Fibroblast of skin of scalp (primary cell): ENCODE measurements around the gene DSG3. TPM values are rescaled to one million over a fixed set of nuclear protein-coding genes. Genes with fewer than 3 reads are reported as not detected.

Source experiments
- DNase-seq: peaks from one replicate; pipeline ENCODE4 v3.0.0-alpha.2; 2013
- polyA plus RNA-seq, 2 experiments: library from polyadenylated mRNA; unstranded; fragments of 120-200 nt; gene quantifications; one replicate each; pipeline ENCODE4 v1.2.1, GENCODE V29; 2013; ENCODE audit not compliant: insufficient read length in 2 of 2

Gene DSG3
- polyA plus RNA-seq (2013, experiment 1 of 2; ENCODE audit: insufficient read length), result not detected
- polyA plus RNA-seq (2013, experiment 2 of 2; ENCODE audit: insufficient read length), result 0.04 TPM

- no peak for DNase-seq
Measured at GRCh38 chr18:31447530-31448191, at the start of gene DSG3. TSS of gene DSG3 (plus strand) at chr18:31447741. CDS start at chr18:31447878, 137 bp downstream.

DNA sequence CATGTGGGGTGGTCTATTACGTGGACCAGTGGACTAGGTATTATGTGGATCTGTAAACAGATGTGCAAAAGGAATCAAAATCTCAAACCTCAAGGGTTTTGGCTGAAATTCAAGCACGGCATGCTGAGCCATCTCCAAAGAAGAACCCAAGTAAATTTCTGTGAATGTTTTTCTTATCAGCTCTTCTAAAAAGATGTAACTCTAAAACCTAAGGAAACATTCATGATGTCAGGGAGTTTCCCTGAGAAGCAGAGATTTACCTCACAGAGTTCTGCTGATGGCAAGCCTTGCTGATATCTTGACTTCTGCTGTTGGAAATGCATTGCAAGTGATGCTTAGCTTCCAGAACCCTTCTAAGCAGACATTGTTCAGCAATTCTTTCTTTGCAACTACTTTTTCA lies 49.4 kb upstream of the DSG3 start:
- no peak for DNase-seq

DNA sequence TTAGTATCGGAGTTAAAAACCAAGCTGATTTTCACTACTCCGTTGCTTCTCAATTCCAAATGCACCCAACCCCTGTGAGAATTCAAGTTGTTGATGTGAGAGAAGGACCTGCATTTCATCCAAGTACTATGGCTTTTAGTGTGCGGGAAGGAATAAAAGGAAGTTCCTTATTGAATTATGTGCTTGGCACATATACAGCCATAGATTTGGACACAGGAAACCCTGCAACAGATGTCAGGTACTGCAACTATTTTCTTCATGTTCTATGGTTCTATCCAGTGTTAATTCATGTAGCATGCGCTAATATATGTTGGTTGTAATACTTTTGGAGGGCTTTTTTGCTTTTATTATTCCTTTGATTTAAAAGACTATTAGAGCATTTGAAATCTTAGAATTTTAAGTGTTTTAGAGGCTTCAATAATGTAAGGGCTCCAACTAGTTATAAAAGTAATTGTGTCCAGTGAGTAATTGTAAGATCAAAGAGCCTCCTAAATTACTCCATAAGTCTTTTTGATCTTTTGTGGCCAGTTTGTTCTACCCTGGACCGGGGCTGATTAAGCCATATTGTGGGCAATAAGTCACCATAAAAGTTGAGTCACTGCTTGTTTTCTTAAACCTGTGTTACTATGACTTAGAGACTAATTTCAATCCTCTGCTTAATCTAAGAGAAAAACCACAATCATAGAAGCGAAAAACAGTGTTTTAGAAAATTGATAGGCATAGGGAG lies 48.1 kb upstream of the DSG3 start:
- DNase-seq, result no peak

DNA sequence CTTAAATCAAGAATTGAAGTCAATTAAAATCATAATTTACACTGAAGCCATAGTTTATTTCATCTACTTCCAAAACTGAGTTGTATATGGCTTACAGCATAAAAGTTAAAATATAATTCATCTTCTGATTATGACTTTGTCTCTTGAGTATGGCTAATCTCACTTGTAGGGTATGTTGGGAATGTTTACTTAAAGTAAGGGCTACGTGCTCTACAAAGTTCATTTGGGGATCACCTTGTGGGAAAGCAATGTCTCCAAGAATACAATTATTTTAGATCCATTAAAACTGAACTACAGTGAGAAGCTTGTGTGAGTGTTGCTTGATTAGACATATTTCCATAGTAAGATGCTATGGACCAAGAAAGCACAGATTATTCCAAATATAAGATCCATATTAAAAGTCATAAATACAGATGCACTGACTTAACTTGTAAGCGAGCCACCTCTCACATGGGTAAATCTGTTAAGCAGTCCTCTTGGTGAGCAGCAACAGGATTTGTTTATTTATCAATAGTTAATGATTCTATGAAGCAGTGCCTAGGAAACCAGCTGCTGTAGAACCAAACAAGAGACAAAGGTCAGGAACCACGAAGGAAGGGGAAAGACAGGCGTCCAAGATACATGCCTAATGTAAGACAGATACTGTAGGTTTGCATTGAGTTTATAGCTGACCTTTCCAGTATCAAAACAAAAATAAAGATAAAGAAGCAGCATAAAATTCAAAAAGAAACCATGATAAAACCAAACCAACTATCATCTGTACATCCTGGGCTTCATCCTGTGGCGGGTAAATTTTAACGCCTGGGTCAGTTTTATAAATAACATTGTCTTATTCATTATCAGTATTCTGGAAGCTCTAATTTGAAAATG lies 46.1 kb upstream of the DSG3 start:
- DNase-seq, result no peak

- no peak for DNase-seq
Measured at GRCh38 chr18:31402026-31402373, 45.5 kb upstream of the DSG3 start.

- no peak for DNase-seq
Measured at GRCh38 chr18:31403409-31403808, 44.1 kb upstream of the DSG3 start.

- no peak for DNase-seq
Measured at GRCh38 chr18:31407649-31408048, 39.9 kb upstream of the DSG3 start.

DNA sequence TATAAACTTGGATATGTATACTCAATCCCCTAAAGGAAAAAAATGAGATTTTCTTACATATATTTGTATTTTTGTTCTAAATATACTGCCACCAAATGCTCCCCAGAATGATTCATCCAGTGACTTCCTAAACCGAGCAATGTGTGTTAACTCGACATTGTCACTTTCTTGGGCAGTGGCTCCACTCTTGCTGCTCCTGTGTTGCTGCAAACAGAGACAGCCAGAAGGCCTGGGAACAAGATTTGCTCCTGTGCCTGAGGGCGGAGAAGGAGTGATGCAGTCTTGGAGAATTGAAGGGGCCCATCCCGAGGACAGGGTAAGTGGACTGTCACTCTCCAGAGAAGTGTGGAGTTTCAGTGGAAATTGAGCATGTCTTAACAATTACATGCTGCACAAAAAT lies 38.3 kb upstream of the DSG3 start:
- no peak for DNase-seq

- DNase-seq, result no peak
Measured at GRCh38 chr18:31410716-31411483, 36.6 kb upstream of the DSG3 start.

DNA sequence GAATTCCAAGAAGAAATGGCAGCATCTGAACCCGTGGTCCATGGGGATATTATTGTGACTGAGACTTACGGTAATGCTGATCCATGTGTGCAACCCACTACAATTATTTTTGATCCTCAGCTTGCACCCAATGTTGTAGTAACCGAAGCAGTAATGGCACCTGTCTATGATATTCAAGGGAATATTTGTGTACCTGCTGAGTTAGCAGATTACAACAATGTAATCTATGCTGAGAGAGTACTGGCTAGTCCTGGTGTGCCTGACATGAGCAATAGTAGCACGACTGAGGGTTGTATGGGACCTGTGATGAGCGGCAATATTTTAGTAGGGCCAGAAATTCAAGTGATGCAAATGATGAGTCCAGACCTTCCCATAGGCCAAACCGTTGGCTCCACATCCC lies 34.4 kb upstream of the DSG3 start:
- DNase-seq, result no peak

DNA sequence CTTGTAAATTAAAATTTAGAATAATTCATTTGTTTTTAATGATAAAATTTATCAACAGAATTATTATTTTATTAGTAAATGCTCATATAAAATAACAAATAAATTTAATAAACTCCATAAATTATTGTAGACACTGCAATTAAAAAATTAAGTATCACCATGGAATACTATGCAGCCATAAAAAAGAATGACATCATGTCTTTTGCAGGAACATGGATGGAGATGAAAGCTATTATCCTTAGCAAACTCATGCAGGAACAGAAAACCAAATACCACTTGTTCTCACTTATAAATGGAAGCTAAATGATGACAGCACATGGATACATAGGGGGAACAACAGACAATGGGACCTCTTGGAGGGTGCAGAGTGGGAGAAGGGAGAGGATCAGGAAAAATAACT lies 29.7 kb upstream of the DSG3 start:
- no peak for DNase-seq

DNA sequence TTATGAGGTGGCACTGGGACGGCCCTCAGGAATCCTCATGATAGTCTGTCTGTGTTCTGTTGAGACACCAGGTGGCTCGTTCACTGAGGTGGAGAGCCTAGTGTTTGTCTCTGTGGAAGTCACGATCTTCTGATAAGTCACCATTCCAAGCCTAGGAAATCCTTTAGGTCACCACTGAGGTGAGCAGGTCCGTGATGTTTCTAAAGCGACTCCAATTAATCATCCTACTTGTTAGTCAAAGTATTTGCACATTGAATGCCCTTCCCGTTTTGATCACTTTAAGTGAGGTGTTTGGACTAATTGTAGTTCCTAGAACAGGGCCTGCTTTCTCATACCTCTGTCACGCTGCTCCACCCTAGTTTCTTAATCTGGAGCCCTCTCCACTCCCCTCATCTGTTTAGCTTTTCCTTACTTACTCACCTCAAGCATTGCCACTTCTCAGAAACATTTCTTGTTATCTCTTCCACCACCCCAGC lies 28.0 kb upstream of the DSG3 start:
- no peak for DNase-seq

DNA sequence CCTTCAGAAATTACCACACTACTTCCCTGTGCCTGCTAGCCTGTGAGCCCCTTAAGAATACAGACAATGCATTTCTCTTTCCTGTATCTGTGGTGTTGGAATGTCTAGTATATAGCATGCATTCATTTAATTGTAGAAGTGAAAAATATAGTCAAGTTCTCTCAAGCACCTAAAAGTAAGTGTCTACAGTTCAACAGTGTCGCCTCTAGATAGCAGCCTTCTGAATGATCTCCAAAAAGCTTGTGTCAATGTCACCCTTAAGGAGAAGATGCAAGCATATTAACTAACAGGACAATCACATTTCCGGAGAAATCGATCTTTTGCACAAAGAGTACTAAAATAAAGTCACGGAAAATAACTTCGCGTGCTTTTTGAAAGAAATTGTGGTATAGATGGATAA lies 27.5 kb upstream of the DSG3 start:
- no peak for DNase-seq

- DNase-seq, result no peak
Measured at GRCh38 chr18:31420524-31420923, 27.0 kb upstream of the DSG3 start.

DNA sequence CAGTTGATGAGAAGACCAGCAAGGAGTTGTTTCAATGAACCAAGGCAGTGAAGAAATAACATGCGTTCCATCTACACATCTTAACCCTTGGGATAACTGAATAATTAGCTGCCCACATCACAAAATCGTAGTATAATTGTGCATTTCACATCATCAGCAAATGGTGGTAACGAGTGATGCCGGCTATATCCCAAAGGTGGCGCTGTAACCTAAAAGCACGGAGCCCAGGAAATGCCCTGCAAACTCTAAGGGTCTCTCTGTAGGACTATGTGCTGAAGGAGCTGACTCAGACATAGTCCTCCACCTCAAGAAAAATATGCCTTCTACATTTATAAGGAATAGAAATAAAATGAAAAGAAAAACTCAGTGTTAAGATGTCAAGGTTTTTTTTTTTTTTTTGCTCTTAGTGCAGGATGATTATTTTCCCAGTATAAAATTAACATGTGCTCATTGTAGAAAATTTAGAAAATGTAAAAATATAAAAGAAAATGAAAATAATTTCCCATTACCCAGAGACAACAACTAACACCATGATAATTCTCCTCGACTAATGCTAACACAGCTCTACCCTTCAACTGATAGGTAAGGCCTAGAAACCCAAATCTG lies 23.1 kb upstream of the DSG3 start:
- peak; percentile 4 for DNase-seq

- no peak for DNase-seq
Measured at GRCh38 chr18:31426021-31426420, 21.5 kb upstream of the DSG3 start.

- DNase-seq, result no peak
Measured at GRCh38 chr18:31426871-31427406, 20.6 kb upstream of the DSG3 start.

- DNase-seq, result no peak
Measured at GRCh38 chr18:31428211-31428610, 19.3 kb upstream of the DSG3 start.

DNA sequence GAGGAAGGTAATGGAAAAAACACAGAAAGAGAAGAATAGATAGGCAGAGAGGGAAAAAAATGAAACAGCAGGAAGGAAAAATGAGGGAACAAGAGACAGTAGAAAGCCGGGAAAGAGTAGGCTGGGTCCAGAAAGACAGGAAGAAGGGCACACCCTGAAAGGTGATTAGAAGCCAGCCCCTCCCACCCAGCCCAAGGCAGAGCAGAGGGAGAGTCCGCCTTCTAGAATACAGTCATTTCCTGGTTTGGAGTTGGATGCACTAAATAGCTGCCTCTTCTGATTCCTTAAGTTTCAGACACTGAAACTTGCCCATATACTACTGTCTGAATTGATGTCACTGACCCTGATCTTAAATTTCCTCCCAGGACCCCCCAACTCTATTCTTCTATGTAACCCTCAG lies 17.9 kb upstream of the DSG3 start:
- DNase-seq, result no peak

- DNase-seq, result no peak
Measured at GRCh38 chr18:31430072-31430471, 17.5 kb upstream of the DSG3 start.

GRCh38 chr18:31430554-31430953 lies 17.0 kb upstream of the DSG3 start:
- no peak for DNase-seq

DNA sequence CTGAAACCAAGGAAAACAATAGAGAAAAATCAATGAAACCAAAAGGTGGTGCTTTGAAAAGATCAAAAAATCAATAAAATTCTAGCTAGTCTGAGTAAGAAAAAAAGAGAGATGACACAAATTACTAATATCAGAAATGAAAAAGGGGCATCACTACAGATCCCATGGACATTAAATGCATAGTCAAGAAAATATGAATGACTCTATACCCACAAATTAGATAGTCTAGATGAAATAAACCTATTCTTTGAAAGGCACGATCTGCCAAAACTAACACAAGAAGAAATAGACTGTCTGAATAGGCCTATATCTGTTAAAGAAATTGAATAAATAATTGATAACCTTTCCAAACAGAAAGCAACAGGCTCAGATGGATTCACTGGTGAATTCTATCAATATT lies 15.2 kb upstream of the DSG3 start:
- DNase-seq, result no peak
